Measurements from ENCODE around the gene FADD. TPM values are rescaled to one million over a fixed set of nuclear protein-coding genes. Genes with fewer than 3 reads are reported as not detected.

Gene FADD
- polyA plus RNA-seq, 2 of the 4 experiments (the other 2 are of a cell fraction) = 30.2 to 59.1 TPM

GRCh38 chr11:70206982-70207376 lies 3.9 kb downstream of the FADD start:
- POLR2A ChIA-PET = no interaction called here
- ATAC-seq (no peak), DNase-seq (ENCODE audit: low read depth in 1 of 2, low spot score in 1 of 2) (no peak), FAIRE-seq (no peak)
- no peaks in the 10 kb centered on the region for H3K9me3 ChIP-seq
- TF ChIP-seq REST (IDR thresholded peaks at IDR 0.05) = no peak
- no peak for TF ChIP-seq NFE2L2 (conservative IDR thresholded peaks at IDR 0.05; ENCODE audit: low read length)
- TF ChIP-seq HOXB13 (CRISPR knock-in tag; IDR thresholded peaks at IDR 0.05; ENCODE audit: low read depth) = no peak
- TF ChIP-seq BCL3 (IDR thresholded peaks at IDR 0.05) = no peak
- peaks cover 32% of the 10 kb centered on the region for H3K4me1 ChIP-seq
- no peak overlapping the region for H3K4me2 ChIP-seq
- 69% methylated on average over 5 of the region's 6 CpGs for WGBS (ENCODE audit: missing lambda C conversion rate)
- no peak overlapping the region for H3K27ac ChIP-seq
- no peak overlapping the region for H3K4me3 ChIP-seq
- CTCF ChIA-PET = interaction anchor here (1.5 to 16.0 kb wide), 5 partner anchors 11 to 295 kb away, joined by 3 to 233 read pairs (median 8); no protein-coding TSS in a partner anchor

DNA sequence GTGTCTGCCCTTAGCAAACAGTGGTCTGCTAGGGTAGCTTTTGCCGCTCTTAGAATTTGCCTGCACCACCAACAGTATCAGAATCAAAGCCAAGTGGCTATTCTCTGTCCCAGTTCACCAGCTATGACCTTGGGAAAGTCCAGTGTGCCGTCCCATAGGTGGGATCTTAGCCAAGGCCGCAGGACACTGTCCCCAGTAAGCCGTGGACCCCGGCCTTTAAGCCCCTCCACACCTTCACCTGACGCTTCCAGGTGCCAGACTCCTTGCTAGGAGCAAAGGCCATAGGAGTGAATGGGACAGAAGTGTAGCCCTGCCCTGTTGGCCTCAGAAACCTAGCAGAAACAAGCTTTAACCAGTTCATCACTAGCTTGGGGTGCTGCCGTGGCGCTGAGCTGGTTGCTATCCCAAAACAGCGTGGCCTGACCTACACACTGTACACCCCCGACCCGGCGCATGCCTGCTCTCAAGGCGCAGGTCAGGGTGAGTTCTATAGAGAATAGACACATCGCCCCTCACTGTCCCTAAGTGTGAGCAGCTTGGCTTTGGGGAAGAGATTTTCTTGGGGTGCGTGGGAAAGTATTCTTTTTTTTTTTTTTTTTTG lies 4.5 kb downstream of the FADD start:
- TF ChIP-seq RNF2 (IDR thresholded peaks at IDR 0.05; ENCODE audit: borderline replicate concordance, low read depth) (no peak), FOXS1 (CRISPR knock-in tag; IDR thresholded peaks at IDR 0.05) (no peak), CBX2 (IDR thresholded peaks at IDR 0.05; ENCODE audit: borderline replicate concordance, low read depth) (no peak)
- Histone ChIP-seq H3K27ac (no peak overlapping the region), H3K4me1 (peaks cover 31% of the 10 kb centered on the region), H3K4me3 (no peak overlapping the region), H3K9me3 (no peaks in the 10 kb centered on the region), H3K4me2 (no peak overlapping the region)
- 93% methylated on average over 13 of the region's 15 CpGs for WGBS (ENCODE audit: missing lambda C conversion rate)
- CTCF ChIA-PET = interaction anchor here (0.6 to 16.0 kb wide), 6 partner anchors 11 to 296 kb away, joined by 3 to 233 read pairs (median 8); no protein-coding TSS in a partner anchor
- POLR2A ChIA-PET = no interaction called here
- DNase-seq (ENCODE audit: low read depth in 1 of 2, low spot score in 1 of 2) (no peak), ATAC-seq (no peak), FAIRE-seq (no peak)

GRCh38 chr11:70209391-70209912 lies 6.4 kb downstream of the FADD start:
- no peak overlapping the region for H3K27ac ChIP-seq
- H3K4me1 ChIP-seq = peaks cover 29% of the 10 kb centered on the region
- DNase-seq (ENCODE audit: low read depth in 1 of 2, low spot score in 1 of 2) = no peak
- ChIA-PET CTCF (interaction anchor here (16.0 kb wide), 1 partner anchor 297 kb away, joined by 233 read pairs; no protein-coding TSS in a partner anchor), POLR2A (no interaction called here)
- no peak overlapping the region for H3K4me3 ChIP-seq
- no peak for ATAC-seq
- no peaks in the 10 kb centered on the region for H3K9me3 ChIP-seq
- no peak for FAIRE-seq
- no peak overlapping the region for H3K4me2 ChIP-seq
- 94% methylated on average over 6 of the region's 6 CpGs for WGBS (ENCODE audit: missing lambda C conversion rate)
- TF ChIP-seq KDM5A (IDR thresholded peaks at IDR 0.05) = no peak
- no peak for TF ChIP-seq ZFP36 (IDR thresholded peaks at IDR 0.05; ENCODE audit: borderline replicate concordance, partially characterized antibody)
- TF ChIP-seq POLR2AphosphoS2 (conservative IDR thresholded peaks at IDR 0.05; ENCODE audit: low read length) = no peak
- TF ChIP-seq SREBF2 (IDR thresholded peaks at IDR 0.05) = no peak
- no peak for TF ChIP-seq E2F6 (IDR thresholded peaks at IDR 0.05; ENCODE audit: borderline replicate concordance, low read depth)
- no peak for TF ChIP-seq RAD21 (conservative IDR thresholded peaks at IDR 0.05 in 1 of 2, IDR thresholded peaks at IDR 0.05 in 1 of 2)
- no peak for TF ChIP-seq FOSB (CRISPR knock-in tag; IDR thresholded peaks at IDR 0.05)
- no peak for TF ChIP-seq EHMT2 (IDR thresholded peaks at IDR 0.05; ENCODE audit: low read depth)
- TF ChIP-seq CBX2 (IDR thresholded peaks at IDR 0.05; ENCODE audit: borderline replicate concordance, low read depth) = no peak
- no peak for TF ChIP-seq JUNB (IDR thresholded peaks at IDR 0.05)
- no peak for TF ChIP-seq TFCP2L1 (CRISPR knock-in tag; IDR thresholded peaks at IDR 0.05)
- TF ChIP-seq MAZ (IDR thresholded peaks at IDR 0.05; ENCODE audit: borderline replicate concordance, low read depth, low read length) = no peak
- no peak for TF ChIP-seq CHD2 (IDR thresholded peaks at IDR 0.05; ENCODE audit: low read length, partially characterized antibody)
- TF ChIP-seq PHF8 (IDR thresholded peaks at IDR 0.05; ENCODE audit: borderline replicate concordance, low read depth) = no peak
- no peak for TF ChIP-seq MYC (IDR thresholded peaks at IDR 0.05; ENCODE audit: borderline replicate concordance, low read length)
- no peak for TF ChIP-seq BCL3 (IDR thresholded peaks at IDR 0.05)
- no peak for TF ChIP-seq USF2 (IDR thresholded peaks at IDR 0.05)
- TF ChIP-seq HEYL (CRISPR knock-in tag; IDR thresholded peaks at IDR 0.05) = no peak

Data from A549 (cell line).